GM19240 (cell line): ENCODE results near the gene PCNX4.
A peak's percentile ranks its signal among the peaks of the same experiment; 100 is the strongest.
"Not testable (repeated sequence)": the region's sequence is repeated elsewhere in the genome, so short reads cannot be mapped to it uniquely, and the experiment has no call there.

Source experiments
- DNase-seq: peaks from one replicate; pipeline ENCODE4 v3.0.0; 2011; ENCODE audit warnings: low spot score; ENCODE audit not compliant: insufficient read length

The PCNX4 gene

GRCh38 chr14:60091550-60092525 is at the start of gene PCNX4:
TSS of gene PCNX4 (plus strand) at chr14:60091923. CDS start at chr14:60107639, 15,716 bp downstream.
- peak; percentile 46 for DNase-seq

GRCh38 chr14:60047976-60048375 is 43.7 kb upstream of the PCNX4 start:
- not testable (repeated sequence) for DNase-seq

GRCh38 chr14:60051721-60052221 is 40.0 kb upstream of the PCNX4 start:
- no peak for DNase-seq

GRCh38 chr14:60058087-60058486 is 33.6 kb upstream of the PCNX4 start:
- no peak for DNase-seq

GRCh38 chr14:60061371-60061770 is 30.4 kb upstream of the PCNX4 start:
- DNase-seq: no peak

- DNase-seq: no peak
These were observed 27.1 kb upstream of the PCNX4 start for GRCh38 chr14:60064491-60065072.

- no peak for DNase-seq
These were observed 23.8 kb upstream of the PCNX4 start for GRCh38 chr14:60067882-60068281.

- no peak for DNase-seq
These were observed 12.0 kb upstream of the PCNX4 start for GRCh38 chr14:60079723-60080122.

GRCh38 chr14:60085085-60085484 is 6.6 kb upstream of the PCNX4 start:
- no peak for DNase-seq

- no peak for DNase-seq
These were observed 6.0 kb upstream of the PCNX4 start for GRCh38 chr14:60085693-60086092.

- DNase-seq: no peak
These were observed 4.1 kb upstream of the PCNX4 start for GRCh38 chr14:60087668-60088067.

GRCh38 chr14:60089221-60089620 is 2.5 kb upstream of the PCNX4 start:
- no peak for DNase-seq

GRCh38 chr14:60090864-60091519 is 731 bp upstream of the PCNX4 start:
- no peak for DNase-seq

- DNase-seq: no peak
These were observed 800 bp downstream of the PCNX4 start for GRCh38 chr14:60092526-60092920.

- no peak for DNase-seq
These were observed 1.4 kb downstream of the PCNX4 start for GRCh38 chr14:60093080-60093479.

GRCh38 chr14:60093606-60094005 is 1.9 kb downstream of the PCNX4 start:
- DNase-seq: no peak

GRCh38 chr14:60094306-60094897 is 2.7 kb downstream of the PCNX4 start:
- DNase-seq: no peak

GRCh38 chr14:60095231-60095630 is 3.5 kb downstream of the PCNX4 start:
- DNase-seq: no peak

- DNase-seq: no peak
These were observed 4.2 kb downstream of the PCNX4 start for GRCh38 chr14:60095781-60096450.

- no peak for DNase-seq
These were observed 6.3 kb downstream of the PCNX4 start for GRCh38 chr14:60097974-60098373.

GRCh38 chr14:60099855-60100254 is 8.1 kb downstream of the PCNX4 start:
- DNase-seq: not testable (repeated sequence)
